Measurements from ENCODE around the gene TATDN3.
"Not testable (repeated sequence)": the region's sequence is repeated elsewhere in the genome, so short reads cannot be mapped to it uniquely, and the experiment has no call there.

The TATDN3 gene

GRCh38 chr1:212827831-212828278, 36.2 kb downstream of the TATDN3 start:
- H4K20me1 ChIP-seq (ENCODE audit: insufficient read depth, low read length, poor library complexity, severe bottlenecking) = no peaks in the 10 kb centered on the region
- no peak overlapping the region for H2AFZ ChIP-seq (ENCODE audit: low read length)
- H3K4me3 ChIP-seq (ENCODE audit: low read length, poor library complexity, severe bottlenecking) = no peak overlapping the region
- TF ChIP-seq EZH2phosphoT487 (IDR thresholded peaks at IDR 0.05; ENCODE audit: borderline replicate concordance) = no peak
- no peak for TF ChIP-seq CTCF (conservative IDR thresholded peaks at IDR 0.05; ENCODE audit: low read length)
- H3K79me2 ChIP-seq (ENCODE audit: insufficient read depth, low read length) = no peaks in the 10 kb centered on the region
- H3K4me1 ChIP-seq (ENCODE audit: insufficient read depth, low read length, poor library complexity, severe bottlenecking) = no peaks in the 10 kb centered on the region
- H3K9ac ChIP-seq (ENCODE audit: low read depth, low read length, poor library complexity, severe bottlenecking) = no peak overlapping the region
- H3F3A ChIP-seq (ENCODE audit: low read depth) = no peaks in the 10 kb centered on the region
- no peaks in the 10 kb centered on the region for H3K36me3 ChIP-seq (ENCODE audit: insufficient read depth, low read length)
- no peaks in the 10 kb centered on the region for H3K9me2 ChIP-seq (replicated peaks; ENCODE audit: low read depth, low read length)
- no peak overlapping the region for H3K4me2 ChIP-seq (ENCODE audit: low read depth, low read length, poor library complexity, severe bottlenecking)
- no peaks in the 10 kb centered on the region; the same call in 1 of the 2 replicates for H3K9me3 ChIP-seq (ENCODE audit: insufficient read depth, low read depth, low read length)
- H3K27me3 ChIP-seq (ENCODE audit: insufficient read depth, low read length, poor library complexity, severe bottlenecking) = no peaks in the 10 kb centered on the region

- H3K4me3 ChIP-seq (ENCODE audit: low read length, poor library complexity, severe bottlenecking) = no peak overlapping the region
- H3K27me3 ChIP-seq (ENCODE audit: insufficient read depth, low read length, poor library complexity, severe bottlenecking) = no peaks in the 10 kb centered on the region
- H3K9me3 ChIP-seq (ENCODE audit: insufficient read depth, low read depth, low read length) = no peaks in the 10 kb centered on the region; the same call in 1 of the 2 replicates
- no peaks in the 10 kb centered on the region for H3K36me3 ChIP-seq (ENCODE audit: insufficient read depth, low read length)
- H3K79me2 ChIP-seq (ENCODE audit: insufficient read depth, low read length) = no peaks in the 10 kb centered on the region
- H3K9me2 ChIP-seq (replicated peaks; ENCODE audit: low read depth, low read length) = no peaks in the 10 kb centered on the region
- no peak overlapping the region for H3K9ac ChIP-seq (ENCODE audit: low read depth, low read length, poor library complexity, severe bottlenecking)
- no peak overlapping the region for H3K4me2 ChIP-seq (ENCODE audit: low read depth, low read length, poor library complexity, severe bottlenecking)
- no peaks in the 10 kb centered on the region for H4K20me1 ChIP-seq (ENCODE audit: insufficient read depth, low read length, poor library complexity, severe bottlenecking)
- TF ChIP-seq CTCF (conservative IDR thresholded peaks at IDR 0.05; ENCODE audit: low read length) = no peak
- no peak for TF ChIP-seq EZH2phosphoT487 (IDR thresholded peaks at IDR 0.05; ENCODE audit: borderline replicate concordance)
- no peaks in the 10 kb centered on the region for H3K4me1 ChIP-seq (ENCODE audit: insufficient read depth, low read length, poor library complexity, severe bottlenecking)
- H3F3A ChIP-seq (ENCODE audit: low read depth) = no peaks in the 10 kb centered on the region
- no peak overlapping the region for H2AFZ ChIP-seq (ENCODE audit: low read length)
These were observed 36.7 kb downstream of the TATDN3 start for GRCh38 chr1:212828395-212828794.

GRCh38 chr1:212833211-212834207, 41.8 kb downstream of the TATDN3 start:
- not testable (repeated sequence) for H3K9me3 ChIP-seq (ENCODE audit: insufficient read depth, low read depth, low read length); H4K20me1 ChIP-seq (ENCODE audit: insufficient read depth, low read length, poor library complexity, severe bottlenecking); H3K27me3 ChIP-seq (ENCODE audit: insufficient read depth, low read length, poor library complexity, severe bottlenecking); H3K4me2 ChIP-seq (ENCODE audit: low read depth, low read length, poor library complexity, severe bottlenecking); H3F3A ChIP-seq (ENCODE audit: low read depth); H3K4me1 ChIP-seq (ENCODE audit: insufficient read depth, low read length, poor library complexity, severe bottlenecking); H3K79me2 ChIP-seq (ENCODE audit: insufficient read depth, low read length); H2AFZ ChIP-seq (ENCODE audit: low read length); H3K4me3 ChIP-seq (ENCODE audit: low read length, poor library complexity, severe bottlenecking); H3K9me2 ChIP-seq (replicated peaks; ENCODE audit: low read depth, low read length); H3K9ac ChIP-seq (ENCODE audit: low read depth, low read length, poor library complexity, severe bottlenecking); H3K36me3 ChIP-seq (ENCODE audit: insufficient read depth, low read length)
